ENCODE measurements around the gene TEX30. TPM values are rescaled to one million over a fixed set of nuclear protein-coding genes. Genes with fewer than 3 reads are reported as not detected.

Gene TEX30
- total and polyA plus RNA-seq, 2 donors from 2014 or later: 9.9 to 22.7 TPM

GRCh38 chr13:102721800-102722231 lies 51.8 kb downstream of the TEX30 start:
- no peak overlapping the region for H3K27ac ChIP-seq (ENCODE audit: low read depth in 2 of 2, low read length in 2 of 2)
- FAIRE-seq (no peak), DNase-seq (no peak)
- no peak overlapping the region for H3K9ac ChIP-seq (ENCODE audit: low read length in 3 of 3)
- no peaks in the 10 kb centered on the region for H3K27me3 ChIP-seq (ENCODE audit: control insufficient read depth, insufficient read depth, low read length)
- H3K4me3 ChIP-seq (ENCODE audit: low read length in 3 of 3): no peak overlapping the region
- intact Hi-C loops (cut with DNase I): no loop called here
- H3K9me3 ChIP-seq (ENCODE audit: control insufficient read depth in 2 of 3, insufficient read depth in 1 of 3, low read length in 3 of 3): no peaks in the 10 kb centered on the region
- no peaks in the 10 kb centered on the region for H3K4me1 ChIP-seq (ENCODE audit: control insufficient read depth in 2 of 3, insufficient read depth in 2 of 3, low read depth in 1 of 3, low read length in 3 of 3)
- no peaks in the 10 kb centered on the region for H3K36me3 ChIP-seq (ENCODE audit: control insufficient read depth in 2 of 3, insufficient read depth in 3 of 3, low read length in 3 of 3)
- no peak for TF ChIP-seq CTCF (IDR thresholded peaks at IDR 0.05; ENCODE audit: borderline replicate concordance, extremely low read depth, insufficient read depth)

- H3K9ac ChIP-seq (ENCODE audit: low read length in 3 of 3): no peak overlapping the region
- no peaks in the 10 kb centered on the region for H3K36me3 ChIP-seq (ENCODE audit: control insufficient read depth in 2 of 3, insufficient read depth in 3 of 3, low read length in 3 of 3)
- no peaks in the 10 kb centered on the region for H3K9me3 ChIP-seq (ENCODE audit: control insufficient read depth in 2 of 3, insufficient read depth in 1 of 3, low read length in 3 of 3)
- FAIRE-seq (no peak), DNase-seq (no peak)
- no peak for TF ChIP-seq CTCF (IDR thresholded peaks at IDR 0.05; ENCODE audit: borderline replicate concordance, extremely low read depth, insufficient read depth)
- H3K27ac ChIP-seq (ENCODE audit: low read depth in 2 of 2, low read length in 2 of 2): no peak overlapping the region
- intact Hi-C loops (cut with DNase I): no loop called here
- no peaks in the 10 kb centered on the region for H3K4me1 ChIP-seq (ENCODE audit: control insufficient read depth in 2 of 3, insufficient read depth in 2 of 3, low read depth in 1 of 3, low read length in 3 of 3)
- H3K4me3 ChIP-seq (ENCODE audit: low read length in 3 of 3): no peak overlapping the region
- no peaks in the 10 kb centered on the region for H3K27me3 ChIP-seq (ENCODE audit: control insufficient read depth, insufficient read depth, low read length)
Measured at GRCh38 chr13:102718746-102719145, 54.8 kb downstream of the TEX30 start.

Other genes with a start within 250 kb of the TEX30 start
- gene TPP2, start 176.8 kb downstream of the TEX30 start, total RNA-seq: 42.2 TPM
- gene TPP2, start 176.8 kb downstream of the TEX30 start, polyA plus RNA-seq (ENCODE audit: insufficient read depth, low read depth, low replicate concordance): 14.7 TPM
- not detected for gene METTL21C, start 78.7 kb downstream of the TEX30 start, total RNA-seq
- not detected for gene METTL21C, start 78.7 kb downstream of the TEX30 start, polyA plus RNA-seq (ENCODE audit: insufficient read depth, low read depth, low replicate concordance)
- 7.0 TPM for gene POGLUT2, start 25.2 kb upstream of the TEX30 start, total RNA-seq
- 4.9 TPM for gene POGLUT2, start 25.2 kb upstream of the TEX30 start, polyA plus RNA-seq (ENCODE audit: insufficient read depth, low read depth, low replicate concordance)
- gene BIVM, start 25.3 kb upstream of the TEX30 start, total RNA-seq: 36.6 TPM
- 22.1 TPM for gene BIVM, start 25.3 kb upstream of the TEX30 start, polyA plus RNA-seq (ENCODE audit: insufficient read depth, low read depth, low replicate concordance)
- gene ERCC5, start 72.2 kb upstream of the TEX30 start, total RNA-seq: 56.0 TPM
- gene ERCC5, start 72.2 kb upstream of the TEX30 start, polyA plus RNA-seq (ENCODE audit: insufficient read depth, low read depth, low replicate concordance): 37.4 TPM